BLaER1 treated with 17β-estradiol and CSF1 and Interleukin-3, amounts not matched to agents 10 nM and 100 nM (cell line): ENCODE data around the gene ONECUT2.
"Not testable (repeated sequence)": the region's sequence is repeated elsewhere in the genome, so short reads cannot be mapped to it uniquely, and the experiment has no call there.

Experiments used
- H3K27ac ChIP-seq, 11 experiments: shearing (Covaris generic); formaldehyde crosslinking; 2 replicates each; pipeline ENCODE4 v1.8.1; 2022
- H3K27me3 ChIP-seq, 11 experiments: shearing (Covaris generic); formaldehyde crosslinking; 2 replicates each; pipeline ENCODE4 v1.8.1; 2022
- H3K36me3 ChIP-seq, 11 experiments: shearing (Covaris generic); formaldehyde crosslinking; 2 replicates each; pipeline ENCODE4 v1.8.1; 2022
- H3K4me1 ChIP-seq, 10 experiments: shearing (Covaris generic); formaldehyde crosslinking; 2 replicates each; pipeline ENCODE4 v1.8.1; 2022
- H3K4me2 ChIP-seq, 11 experiments: shearing (Covaris generic); formaldehyde crosslinking; 2 replicates each; pipeline ENCODE4 v1.8.1; 2022
- H3K4me3 ChIP-seq, 10 experiments: shearing (Covaris generic); formaldehyde crosslinking; 2 replicates each; pipeline ENCODE4 v1.8.1; 2022
- H3K9ac ChIP-seq, 11 experiments: shearing (Covaris generic); formaldehyde crosslinking; 2 replicates each; pipeline ENCODE4 v1.8.1; 2022
- H3K9me3 ChIP-seq, 11 experiments: shearing (Covaris generic); formaldehyde crosslinking; replicated peaks in 1 of 11; 2 replicates each; pipeline ENCODE4 v1.8.1; 2022
- H4K20me1 ChIP-seq, 11 experiments: shearing (Covaris generic); formaldehyde crosslinking; 2 replicates each; pipeline ENCODE4 v1.8.1; 2022
- Cebpa-rat ChIP-seq, 11 experiments: shearing (Covaris generic); IDR thresholded peaks; 2 replicates each; pipeline ENCODE4 v1.8.1; 2022

Gene ONECUT2

GRCh38 chr18:57434536-57435494 is at the start of gene ONECUT2:
ONECUT2 (plus strand) TSS chr18:57435374; CDS start chr18:57435717, 343 bp downstream.
- H3K27me3 ChIP-seq = peaks cover 92 to 94% (median 94%) of the 10 kb centered on the region in 11 experiments
- H3K9me3 ChIP-seq = peaks cover 9 to 25% (median 14%) of the 10 kb centered on the region in 11 experiments
- peaks cover 24 to 36% (median 31%) of the 10 kb centered on the region in 10 experiments for H3K4me1 ChIP-seq
- no peak for TF ChIP-seq Cebpa-rat (IDR thresholded peaks at IDR 0.05)
- H3K36me3 ChIP-seq = no peaks in the 10 kb centered on the region
- H3K4me2 ChIP-seq = peak within 1 kb of the TSS; percentile 90 to 99 (median 96)
- H3K9ac ChIP-seq = peak within 1 kb of the TSS in 5 of 11 experiments; percentile 33 to 61 (median 42); a peak in 4 of 22 replicates
- H3K4me3 ChIP-seq = peak within 1 kb of the TSS; percentile 56 to 81 (median 70)
- peaks cover 0 to 55% (median 27%) of the 10 kb centered on the region in 11 experiments; a peak in 16 of 22 replicates for H4K20me1 ChIP-seq
- H3K27ac ChIP-seq = no peak within 1 kb of the TSS

DNA sequence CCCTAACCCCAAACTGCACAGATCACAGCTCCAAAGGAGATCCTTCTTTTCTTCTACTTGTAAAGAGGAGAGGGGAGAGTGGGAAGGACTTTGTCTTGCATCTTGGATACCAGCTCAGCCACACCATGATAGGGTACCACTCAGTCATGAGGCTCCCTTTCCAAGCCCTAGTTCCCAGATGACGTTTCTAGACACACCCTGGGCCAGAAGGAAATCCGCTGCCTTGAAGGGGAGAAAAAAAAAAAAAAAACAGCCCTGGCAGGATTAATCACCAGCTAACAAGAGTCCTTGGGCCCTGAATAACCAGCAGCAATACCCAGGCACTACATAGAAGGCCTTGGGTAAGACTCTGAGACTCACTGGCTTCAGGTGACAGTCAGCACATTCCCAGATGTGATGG is 45.9 kb upstream of the ONECUT2 start:
- 0 out of 22 replicates have a peak, but pooled peaks cover 0 to 1% (median 0%) of the 10 kb centered on the region in 11 experiments for H3K9me3 ChIP-seq
- H4K20me1 ChIP-seq = no peaks in the 10 kb centered on the region
- no peaks in the 10 kb centered on the region for H3K36me3 ChIP-seq
- H3K4me1 ChIP-seq = peaks cover 0 to 26% (median 8%) of the 10 kb centered on the region in 10 experiments; a peak in 11 of 20 replicates
- TF ChIP-seq Cebpa-rat (IDR thresholded peaks at IDR 0.05) = no peak
- H3K4me3 ChIP-seq = no peak overlapping the region
- H3K27ac ChIP-seq = no peak overlapping the region
- H3K4me2 ChIP-seq = no peak overlapping the region
- no peaks in the 10 kb centered on the region for H3K27me3 ChIP-seq
- no peak overlapping the region for H3K9ac ChIP-seq

GRCh38 chr18:57390044-57390443 is 45.1 kb upstream of the ONECUT2 start:
- no peak overlapping the region for H3K9ac ChIP-seq
- H4K20me1 ChIP-seq = no peaks in the 10 kb centered on the region
- no peak for TF ChIP-seq Cebpa-rat (IDR thresholded peaks at IDR 0.05)
- no peaks in the 10 kb centered on the region for H3K27me3 ChIP-seq
- no peaks in the 10 kb centered on the region for H3K36me3 ChIP-seq
- H3K4me1 ChIP-seq = peaks cover 0 to 26% (median 8%) of the 10 kb centered on the region in 10 experiments; a peak in 11 of 20 replicates
- H3K27ac ChIP-seq = no peak overlapping the region
- no peak overlapping the region for H3K4me2 ChIP-seq
- H3K9me3 ChIP-seq = peaks cover 0 to 8% (median 2%) of the 10 kb centered on the region in 11 experiments; a peak in 7 of 22 replicates
- H3K4me3 ChIP-seq = no peak overlapping the region

DNA sequence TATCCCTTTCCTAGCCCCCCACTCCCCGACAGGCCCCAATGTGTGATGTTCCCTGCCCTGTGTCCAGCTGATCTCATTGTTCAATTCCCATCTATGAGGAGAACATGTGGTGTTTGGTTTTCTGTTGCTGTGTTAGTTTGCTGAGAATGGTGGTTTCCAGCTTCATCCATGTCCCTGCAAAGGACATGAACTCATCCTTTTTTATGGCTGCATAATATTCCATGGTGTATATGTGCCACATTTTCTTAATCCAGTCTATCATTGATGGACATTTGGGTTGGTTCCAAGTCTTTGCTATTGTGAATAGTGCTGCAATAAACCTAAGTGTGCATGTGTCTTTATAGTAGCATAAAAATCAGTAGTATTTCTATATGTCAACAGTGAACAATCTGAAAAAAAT is 40.4 kb upstream of the ONECUT2 start:
- H3K9ac ChIP-seq, H3K4me1 ChIP-seq, H3K4me2 ChIP-seq, H3K27me3 ChIP-seq, H3K4me3 ChIP-seq, H4K20me1 ChIP-seq, H3K27ac ChIP-seq, H3K36me3 ChIP-seq: not testable (repeated sequence)
- peaks cover 0 to 17% (median 5%) of the 10 kb centered on the region in 11 experiments; a peak in 10 of 22 replicates for H3K9me3 ChIP-seq

- H3K4me1 ChIP-seq, H3K27ac ChIP-seq, H3K36me3 ChIP-seq, H3K4me3 ChIP-seq, H3K27me3 ChIP-seq, H3K9ac ChIP-seq, H4K20me1 ChIP-seq, H3K4me2 ChIP-seq: not testable (repeated sequence)
- peaks cover 0 to 17% (median 5%) of the 10 kb centered on the region in 11 experiments; a peak in 10 of 22 replicates for H3K9me3 ChIP-seq
Observed at GRCh38 chr18:57396831-57397230, 38.3 kb upstream of the ONECUT2 start.

DNA sequence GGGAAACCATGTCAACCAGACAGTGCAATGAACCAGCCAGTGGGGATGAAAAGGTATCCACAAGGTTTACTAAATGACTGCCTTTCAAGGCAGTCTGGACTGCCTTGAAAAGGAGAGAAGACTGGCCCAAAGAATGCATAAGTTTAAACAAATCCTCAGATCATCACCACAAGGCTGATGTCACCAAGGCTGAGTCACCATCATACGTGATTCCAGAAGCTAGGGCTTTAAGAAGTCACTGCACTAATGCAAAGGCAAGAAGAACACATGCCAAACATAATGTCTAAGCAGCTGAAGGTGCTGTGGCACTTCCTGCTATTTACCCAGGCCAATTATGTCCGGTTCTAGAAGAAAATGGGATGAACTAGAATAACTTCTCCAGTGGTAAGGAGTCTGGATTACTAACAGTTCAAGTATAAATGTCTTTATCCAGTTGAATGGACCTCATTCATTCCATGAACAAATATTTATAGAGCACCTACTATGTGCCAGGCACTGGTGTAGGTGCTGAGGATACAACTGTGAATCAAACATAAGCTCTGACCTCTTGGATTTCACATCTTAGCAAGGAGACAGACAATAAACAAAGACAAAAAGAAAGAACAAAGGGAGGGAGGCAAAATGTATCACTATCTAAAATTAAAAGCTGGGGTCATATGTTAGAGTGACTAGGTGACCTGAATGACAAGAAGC is 37.6 kb upstream of the ONECUT2 start:
- Histone ChIP-seq H3K27ac (no peak overlapping the region), H4K20me1 (no peaks in the 10 kb centered on the region), H3K27me3 (no peaks in the 10 kb centered on the region), H3K4me1 (no peaks in the 10 kb centered on the region), H3K9ac (no peak overlapping the region), H3K4me2 (no peak overlapping the region), H3K36me3 (no peaks in the 10 kb centered on the region), H3K4me3 (no peak overlapping the region), H3K9me3 (peaks cover 0 to 17% (median 5%) of the 10 kb centered on the region in 11 experiments; a peak in 10 of 22 replicates)
- no peak for TF ChIP-seq Cebpa-rat (IDR thresholded peaks at IDR 0.05)

- peaks cover 0 to 5% (median 0%) of the 10 kb centered on the region in 11 experiments; a peak in 1 of 22 replicates for H3K9me3 ChIP-seq
- H3K4me3 ChIP-seq = no peak overlapping the region
- no peak overlapping the region for H3K4me2 ChIP-seq
- no peaks in the 10 kb centered on the region for H3K36me3 ChIP-seq
- no peaks in the 10 kb centered on the region for H3K4me1 ChIP-seq
- no peak for TF ChIP-seq Cebpa-rat (IDR thresholded peaks at IDR 0.05)
- no peaks in the 10 kb centered on the region for H4K20me1 ChIP-seq
- H3K27me3 ChIP-seq = no peaks in the 10 kb centered on the region
- H3K27ac ChIP-seq = no peak overlapping the region
- H3K9ac ChIP-seq = no peak overlapping the region
Observed at GRCh38 chr18:57404345-57404744, 30.8 kb upstream of the ONECUT2 start.

GRCh38 chr18:57409650-57410049 is 25.5 kb upstream of the ONECUT2 start:
- Histone ChIP-seq H3K9me3 (peaks cover 0 to 9% (median 0%) of the 10 kb centered on the region in 11 experiments; a peak in 2 of 22 replicates), H3K27ac (no peak overlapping the region), H3K27me3 (no peaks in the 10 kb centered on the region), H4K20me1 (no peaks in the 10 kb centered on the region), H3K4me1 (no peaks in the 10 kb centered on the region), H3K36me3 (no peaks in the 10 kb centered on the region), H3K4me2 (no peak overlapping the region), H3K9ac (no peak overlapping the region), H3K4me3 (no peak overlapping the region)
- TF ChIP-seq Cebpa-rat (IDR thresholded peaks at IDR 0.05) = no peak

GRCh38 chr18:57410749-57411148 is 24.4 kb upstream of the ONECUT2 start:
- TF ChIP-seq Cebpa-rat (IDR thresholded peaks at IDR 0.05) = no peak
- H3K4me2 ChIP-seq = no peak overlapping the region
- no peak overlapping the region for H3K27ac ChIP-seq
- H3K4me3 ChIP-seq = no peak overlapping the region
- no peaks in the 10 kb centered on the region for H4K20me1 ChIP-seq
- H3K9me3 ChIP-seq = peaks cover 0 to 9% (median 0%) of the 10 kb centered on the region in 11 experiments; a peak in 2 of 22 replicates
- H3K36me3 ChIP-seq = no peaks in the 10 kb centered on the region
- H3K9ac ChIP-seq = no peak overlapping the region
- no peaks in the 10 kb centered on the region for H3K27me3 ChIP-seq
- H3K4me1 ChIP-seq = no peaks in the 10 kb centered on the region
